Stimulated activated CD4-positive, alpha-beta T cell treated with anti-CD3 and anti-CD28 coated beads, Interleukin-12 subunit alpha, Interleukin-12 subunit beta, amount 100 ng/mL, for 48 hours (primary cell): ENCODE measurements around the gene TSSC4.

ENCODE experiments used
- DNase-seq, 3 donors: peaks; one replicate each; pipeline ENCODE4 v3.0.0-alpha.2; 2020; ENCODE audit warnings: low read depth in 2 of 3, low spot score in 1 of 3

The TSSC4 gene

DNA sequence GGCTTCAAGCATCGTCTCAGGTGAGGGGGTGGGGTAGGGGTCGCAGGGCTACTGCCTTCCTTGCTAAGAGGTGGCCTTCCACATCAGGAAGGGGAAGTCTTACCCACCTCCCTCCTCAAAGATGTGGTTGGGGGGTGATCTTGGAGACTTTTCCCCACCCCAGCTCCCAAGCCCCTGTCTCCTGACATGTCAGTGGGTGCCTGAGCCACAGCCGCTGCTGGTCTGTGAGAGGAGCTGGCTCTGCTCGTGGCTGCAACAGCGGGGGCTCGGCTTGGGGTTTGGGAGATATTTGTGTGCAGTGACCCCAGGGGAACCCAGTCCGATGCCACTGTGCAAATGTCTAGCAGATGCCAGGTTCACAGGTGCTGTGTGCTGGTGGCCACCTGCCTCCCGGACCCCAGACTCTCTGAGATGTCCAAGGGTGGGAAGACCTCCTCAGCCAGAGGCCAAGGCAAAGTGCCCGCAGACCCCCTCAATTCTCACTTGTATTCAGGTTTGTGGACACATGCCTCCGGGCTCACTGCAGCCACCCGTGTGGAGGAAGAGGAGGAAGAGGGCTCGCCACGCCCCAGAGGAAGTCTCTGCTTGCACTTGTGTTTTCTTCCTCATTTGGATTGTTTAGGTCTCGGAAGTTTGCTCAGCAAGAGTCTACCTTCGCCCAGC lies 46.2 kb downstream of the TSSC4 start:
- no peak for DNase-seq

DNA sequence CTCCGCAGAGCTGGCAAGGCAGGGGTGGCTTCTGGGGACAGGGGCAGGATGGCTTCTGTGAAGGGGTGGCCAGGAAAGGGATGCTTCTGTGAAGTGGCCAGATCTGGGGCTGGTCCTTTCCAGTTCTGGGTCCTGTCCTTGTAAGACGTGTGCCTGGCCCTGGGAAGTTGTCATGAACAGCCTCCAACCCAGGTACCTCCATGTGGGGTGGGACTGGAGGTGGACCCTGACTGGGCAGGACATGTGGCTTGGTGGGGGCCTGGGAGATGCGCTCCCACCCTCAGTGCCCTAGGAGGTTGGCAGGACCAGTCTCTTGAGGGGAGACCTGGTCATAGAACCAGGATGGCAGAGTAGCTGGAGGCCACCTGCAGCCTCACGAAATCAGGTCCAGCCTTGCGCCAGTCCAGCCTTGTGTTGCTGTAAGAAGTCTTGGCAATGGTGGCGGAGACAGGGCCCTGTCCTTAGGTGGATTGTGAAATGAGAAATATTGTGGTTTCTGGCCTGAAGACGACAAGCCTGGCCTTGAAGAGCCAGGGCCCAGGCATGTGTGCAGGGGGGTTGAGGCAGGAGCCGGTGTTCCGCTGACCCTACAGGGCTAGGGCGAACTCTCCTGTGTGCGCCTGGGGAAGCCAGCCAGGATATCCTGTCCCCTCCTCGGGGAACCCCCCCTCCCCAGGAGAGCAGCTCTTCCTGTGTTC lies 46.9 kb downstream of the TSSC4 start:
- no peak for DNase-seq

DNA sequence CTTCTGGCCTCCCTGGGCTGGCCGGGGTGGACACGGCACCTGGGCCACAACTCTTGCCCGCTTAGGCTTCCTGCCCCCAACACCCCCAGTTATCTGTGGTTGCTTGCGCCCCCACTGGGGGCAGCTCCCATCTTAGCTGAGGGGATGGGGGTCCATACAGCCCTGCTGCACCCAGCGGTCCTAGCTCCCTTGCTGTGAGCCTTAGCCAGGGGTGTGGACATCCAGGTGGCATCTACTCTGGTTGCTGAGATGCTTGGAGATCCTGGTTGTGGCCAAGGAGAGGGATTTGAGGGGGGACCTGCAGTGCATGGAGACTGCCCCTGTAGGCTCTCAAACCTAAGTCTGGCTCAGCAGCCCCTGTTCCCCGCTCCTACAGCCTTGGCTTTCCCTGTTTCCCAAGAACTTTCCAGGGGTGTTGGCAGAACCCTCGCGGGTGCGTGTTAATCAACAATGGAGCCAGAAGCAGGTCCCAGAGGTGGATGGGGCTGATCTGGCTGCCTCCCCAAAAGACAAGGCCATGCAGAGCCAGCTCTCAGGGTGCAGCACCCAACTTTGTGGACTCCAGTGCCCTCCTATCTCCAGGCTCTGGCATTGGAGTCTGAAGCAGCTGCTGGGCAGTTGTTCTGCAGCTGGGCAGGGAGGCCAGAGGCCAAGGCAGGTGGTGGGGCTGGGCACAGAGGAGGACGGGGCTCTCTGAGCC lies 47.6 kb downstream of the TSSC4 start:
- no peak for DNase-seq

DNA sequence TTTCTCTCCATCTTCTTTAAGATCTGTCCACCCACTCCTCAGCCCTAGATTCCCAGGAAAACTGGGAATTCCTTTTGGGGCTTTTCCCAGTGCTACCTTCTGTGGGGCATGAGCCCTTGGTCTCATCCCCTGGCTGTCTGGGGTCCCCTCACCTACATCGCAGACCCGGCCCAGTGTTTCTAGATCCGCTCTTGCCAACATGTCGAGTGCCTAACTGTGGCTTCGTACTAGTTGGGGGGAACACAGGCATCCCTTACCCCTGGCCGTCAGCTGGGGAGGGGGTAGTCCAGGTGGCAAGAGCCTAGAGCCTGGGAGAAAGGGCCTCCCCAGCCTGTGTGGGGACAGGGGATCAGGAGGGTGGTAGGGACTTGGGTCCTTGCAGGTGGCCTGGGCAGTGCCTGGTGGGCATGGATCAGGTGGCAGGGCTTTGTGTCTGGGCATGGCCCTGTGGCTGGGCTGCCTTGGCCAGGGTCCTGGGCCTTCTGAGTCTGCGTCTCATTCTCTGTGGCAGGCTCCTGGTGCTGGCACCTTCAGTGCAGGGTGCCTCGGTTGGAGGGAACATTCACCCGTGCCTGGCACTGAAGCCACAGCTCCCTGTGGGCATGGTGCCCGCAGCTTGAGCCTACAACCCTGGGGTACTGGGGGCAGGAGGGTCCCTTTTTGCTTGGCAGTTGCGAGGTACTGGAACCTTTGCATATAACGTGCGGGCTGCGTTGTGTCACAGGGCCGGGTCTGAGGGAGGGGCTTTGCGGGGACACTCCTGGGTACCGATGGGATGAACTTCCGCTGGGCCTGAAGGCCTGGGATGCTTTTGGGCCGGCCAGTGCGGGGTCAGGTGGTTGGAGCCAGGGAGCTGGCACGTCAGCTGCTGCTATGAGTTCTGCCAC lies 48.4 kb downstream of the TSSC4 start:
- DNase-seq = no peak

DNA sequence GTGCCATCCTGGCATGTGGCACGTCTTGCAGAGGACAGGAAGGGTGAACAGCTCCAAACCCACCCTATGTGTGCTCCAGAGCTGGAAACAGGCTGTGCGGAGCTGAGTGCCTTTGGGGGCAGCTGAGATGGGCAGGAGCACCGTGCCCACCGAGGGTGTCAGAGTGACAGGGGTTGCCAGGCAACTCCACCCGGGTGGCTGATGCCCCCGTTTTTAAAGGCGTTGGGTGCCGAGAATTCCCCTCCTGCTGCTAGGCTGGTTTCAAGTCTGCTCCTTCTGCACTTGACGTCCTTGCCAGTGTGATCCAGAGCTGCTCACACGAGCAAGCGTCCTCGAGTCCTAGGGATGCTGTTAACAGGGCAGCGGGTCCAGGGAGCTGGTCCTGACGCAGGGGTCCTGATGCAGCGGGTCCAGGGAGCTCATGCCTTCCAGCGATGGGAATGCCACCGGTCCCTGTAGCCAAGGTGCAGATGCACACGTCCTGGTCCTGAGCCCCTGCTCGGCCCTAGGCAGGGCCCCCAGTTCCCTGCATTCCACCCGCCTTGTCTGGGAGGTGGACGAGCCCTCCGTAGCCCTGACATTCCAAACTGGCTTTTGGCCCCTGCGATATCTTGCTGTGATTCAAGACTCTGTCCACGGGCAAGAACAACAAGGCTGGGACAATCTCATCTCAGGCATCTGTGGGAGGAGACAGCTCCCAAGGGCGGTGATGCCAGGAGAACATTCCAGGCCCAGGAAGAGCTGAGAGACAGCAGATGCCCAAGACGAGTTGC lies 49.2 kb downstream of the TSSC4 start:
- DNase-seq = no peak

DNA sequence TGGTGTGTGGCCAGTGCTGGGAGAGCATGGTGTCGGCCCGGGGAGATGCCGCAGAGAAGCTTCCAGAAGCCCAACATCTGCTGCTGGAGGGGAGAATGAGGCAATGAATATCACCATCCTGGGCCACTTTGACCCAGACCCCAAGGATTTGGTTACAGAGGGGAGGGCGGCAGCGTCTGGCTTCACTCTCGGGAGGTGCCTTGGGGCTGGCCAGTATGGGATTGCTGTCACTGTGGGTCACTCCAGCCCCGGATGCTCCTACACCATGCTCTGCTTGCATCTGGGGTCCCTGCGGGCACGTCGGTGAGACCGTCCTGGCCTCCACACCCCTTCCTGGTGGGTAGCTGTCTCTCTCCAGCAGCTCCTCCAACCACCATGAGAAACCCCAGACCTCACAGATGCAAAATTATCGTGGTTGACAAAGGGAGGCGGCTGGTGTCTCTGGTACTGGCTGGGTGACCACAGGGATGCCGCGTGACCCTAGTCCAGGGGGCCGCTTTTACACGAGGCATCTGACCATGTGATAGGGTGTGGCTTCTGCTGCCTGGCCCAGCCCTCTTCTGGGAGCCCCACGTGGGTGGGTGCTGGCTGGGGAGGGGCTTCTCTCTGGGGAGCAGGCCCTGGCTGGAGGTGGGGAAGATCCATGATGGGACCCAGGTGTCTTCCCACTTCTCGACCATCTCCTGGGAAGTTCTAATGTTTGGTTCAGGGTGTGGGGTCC lies 49.9 kb downstream of the TSSC4 start:
- DNase-seq = no peak

DNA sequence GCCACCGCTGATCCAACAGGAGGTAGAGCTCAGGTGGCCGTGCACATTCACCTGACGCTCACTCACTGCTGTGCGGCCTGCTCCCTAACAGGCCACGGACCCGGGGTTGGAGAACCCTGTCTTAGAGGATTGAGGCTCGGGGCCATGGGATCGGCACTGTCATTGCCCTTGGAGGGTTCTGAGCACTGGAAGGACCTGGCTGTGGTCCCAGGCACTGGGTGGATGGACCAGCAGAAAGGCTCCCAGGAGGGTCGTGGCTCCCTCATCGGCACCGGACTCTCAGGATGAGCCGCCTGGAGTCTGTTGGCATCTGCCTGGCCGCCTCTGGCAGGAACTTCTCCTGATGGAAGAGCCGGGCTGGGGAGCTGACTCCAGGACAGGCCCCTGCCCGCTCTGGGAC lies 50.8 kb downstream of the TSSC4 start:
- no peak for DNase-seq

DNA sequence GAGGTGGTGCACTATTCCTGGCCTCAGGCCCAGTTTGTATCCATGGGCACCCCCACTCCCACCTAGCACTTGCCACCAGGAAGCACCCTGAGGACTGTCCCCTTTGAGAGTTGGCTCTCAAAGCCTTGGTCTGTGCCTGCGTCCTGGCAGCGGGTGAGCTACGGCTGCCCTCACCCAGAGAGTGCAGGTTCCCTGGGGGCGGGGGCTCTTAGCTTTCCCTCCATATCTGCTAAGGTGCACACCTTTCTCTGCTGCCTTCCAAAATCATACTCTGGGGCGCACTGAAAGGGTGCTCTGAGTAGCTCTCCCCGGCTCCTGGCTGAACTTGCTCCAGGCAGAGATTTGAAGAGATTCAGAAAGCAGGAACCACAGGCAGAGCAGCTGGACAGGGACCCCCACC lies 51.4 kb downstream of the TSSC4 start:
- DNase-seq = no peak

DNA sequence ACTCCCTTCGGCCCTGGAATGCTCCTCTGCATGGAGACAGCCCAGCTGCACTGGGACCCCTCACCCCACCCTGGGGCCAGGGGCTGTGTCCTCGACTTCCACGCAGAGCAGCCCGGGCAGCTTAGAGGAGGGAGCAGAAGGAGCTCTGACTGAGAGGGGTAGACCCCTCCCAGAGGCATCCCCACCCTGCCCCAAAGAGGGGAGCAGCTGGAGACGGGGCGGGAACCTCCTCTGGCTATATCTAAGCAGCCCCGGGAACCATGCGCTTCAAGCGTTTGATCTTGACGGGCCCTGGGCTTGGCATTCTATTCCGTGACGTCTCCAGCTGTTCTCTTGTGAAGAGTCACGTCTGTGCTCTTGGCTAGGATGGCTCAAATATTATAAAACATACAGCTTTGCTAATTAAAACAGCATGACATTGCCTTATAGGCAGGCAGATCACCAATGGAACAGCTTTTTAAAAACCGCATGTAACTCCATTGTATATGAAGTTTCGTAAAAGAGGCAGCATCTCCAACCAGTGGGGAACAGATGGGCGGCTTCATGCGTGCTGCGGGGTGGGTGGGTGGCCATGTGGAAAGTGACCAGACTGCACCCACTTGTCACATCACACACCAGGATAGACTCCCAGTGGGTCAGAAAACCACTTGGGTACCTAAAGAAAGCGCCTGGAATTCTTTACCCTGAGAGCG lies 51.9 kb downstream of the TSSC4 start:
- no peak for DNase-seq

DNA sequence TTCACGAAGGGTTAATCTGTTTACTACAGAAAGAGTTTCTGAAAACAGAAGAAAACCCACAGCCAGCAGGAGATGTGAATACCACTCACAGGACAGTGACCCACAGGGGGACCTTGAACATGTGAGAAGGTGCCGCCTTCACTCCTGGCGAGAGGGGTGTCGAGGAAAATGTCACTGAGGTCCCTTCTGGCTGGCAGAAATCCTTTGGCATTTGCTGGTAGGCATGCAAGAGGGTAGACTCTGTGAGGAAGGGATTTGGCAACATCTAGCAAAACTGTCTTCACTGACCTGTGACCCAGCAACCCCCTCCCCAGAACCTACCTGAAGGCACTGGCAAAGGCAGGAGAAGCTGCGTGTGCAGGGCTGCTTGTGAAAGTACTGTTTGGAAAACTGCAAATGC lies 52.9 kb downstream of the TSSC4 start:
- no peak for DNase-seq
